GM19351 (cell line): ENCODE measurements around the gene RAP1GAP2.
"Not testable (repeated sequence)": the region's sequence is repeated elsewhere in the genome, so short reads cannot be mapped to it uniquely, and the experiment has no call there.

Experiments used
- ATAC-seq: cut with Tn5 transposase; IDR thresholded peaks from one replicate; pipeline ENCODE4 v1.9.1; 2021; ENCODE audit warnings: mild to moderate bottlenecking, moderate library complexity; ENCODE audit not compliant: unreplicated experiment

Gene RAP1GAP2

GRCh38 chr17:3012926-3013581, 216.8 kb downstream of the RAP1GAP2 start:
- no peak for ATAC-seq

GRCh38 chr17:3015890-3016289, 219.7 kb downstream of the RAP1GAP2 start:
- ATAC-seq = no peak

GRCh38 chr17:3017936-3018335, 221.7 kb downstream of the RAP1GAP2 start:
- ATAC-seq = no peak

GRCh38 chr17:3019761-3020160, 223.5 kb downstream of the RAP1GAP2 start:
- ATAC-seq = no peak

- no peak for ATAC-seq
Measured at GRCh38 chr17:3020381-3020780, 224.1 kb downstream of the RAP1GAP2 start.

GRCh38 chr17:3022197-3022596, 226.0 kb downstream of the RAP1GAP2 start:
- ATAC-seq = no peak

- ATAC-seq = no peak
Measured at GRCh38 chr17:3024346-3024745, 228.1 kb downstream of the RAP1GAP2 start.

GRCh38 chr17:3025421-3026124, 229.3 kb downstream of the RAP1GAP2 start:
- ATAC-seq = no peak

- no peak for ATAC-seq
Measured at GRCh38 chr17:3026125-3026855, 230.1 kb downstream of the RAP1GAP2 start.

- no peak for ATAC-seq
Measured at GRCh38 chr17:3026856-3027751, 230.9 kb downstream of the RAP1GAP2 start.

- no peak for ATAC-seq
Measured at GRCh38 chr17:3027786-3028532, 231.7 kb downstream of the RAP1GAP2 start.

- ATAC-seq = no peak
Measured at GRCh38 chr17:3029213-3029913, 233.1 kb downstream of the RAP1GAP2 start.

- no peak for ATAC-seq
Measured at GRCh38 chr17:3030096-3030495, 233.9 kb downstream of the RAP1GAP2 start.

GRCh38 chr17:3030852-3031470, 234.7 kb downstream of the RAP1GAP2 start:
- ATAC-seq = not testable (repeated sequence)

- ATAC-seq = no peak
Measured at GRCh38 chr17:3032258-3033247, 236.3 kb downstream of the RAP1GAP2 start.

GRCh38 chr17:3033248-3033640, 237.0 kb downstream of the RAP1GAP2 start:
- no peak for ATAC-seq

GRCh38 chr17:3033741-3034577, 237.7 kb downstream of the RAP1GAP2 start:
- no peak for ATAC-seq
